SK-N-DZ (cell line): ENCODE measurements around the gene SUN1.
"Not testable (repeated sequence)": the region's sequence is repeated elsewhere in the genome, so short reads cannot be mapped to it uniquely, and the experiment has no call there.

Experiments
- DNase-seq: peaks from one replicate; pipeline ENCODE4 v3.0.0-alpha.2; 2015; ENCODE audit warnings: low spot score

Gene SUN1

DNA sequence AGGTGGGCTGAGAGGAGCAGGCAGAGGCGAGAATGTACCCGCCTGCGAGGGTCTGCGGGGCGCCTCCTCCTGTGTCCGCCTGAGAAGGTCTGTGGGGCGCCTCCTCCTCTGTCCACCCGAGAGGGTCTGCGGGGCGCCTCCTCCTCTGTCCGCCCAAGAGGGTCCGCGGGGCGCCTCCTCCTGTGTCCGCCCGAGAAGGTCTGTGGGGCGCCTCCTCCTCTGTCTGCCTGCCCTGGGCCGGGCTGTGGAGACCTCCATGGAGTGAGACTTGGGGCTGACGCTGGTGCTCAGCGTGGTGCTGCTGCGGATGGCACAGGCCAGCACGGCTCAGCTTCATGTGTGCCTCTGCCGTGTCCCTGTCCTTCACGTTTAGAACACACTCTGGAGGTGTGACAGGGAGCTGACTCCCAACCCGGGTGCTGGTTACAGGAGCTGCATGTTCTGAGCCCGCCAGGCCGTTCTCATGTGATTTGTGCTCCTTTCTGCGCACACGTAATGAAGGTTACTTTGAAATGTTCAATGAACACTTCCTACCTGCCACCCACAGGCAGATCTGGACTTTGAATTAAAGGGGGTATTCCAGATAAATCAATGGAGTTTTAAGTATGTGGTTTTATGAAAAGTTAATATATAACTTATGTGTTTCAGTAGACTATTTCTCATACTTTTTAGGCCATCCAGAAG, 23.6 kb downstream of the SUN1 start:
- DNase-seq: no peak

DNA sequence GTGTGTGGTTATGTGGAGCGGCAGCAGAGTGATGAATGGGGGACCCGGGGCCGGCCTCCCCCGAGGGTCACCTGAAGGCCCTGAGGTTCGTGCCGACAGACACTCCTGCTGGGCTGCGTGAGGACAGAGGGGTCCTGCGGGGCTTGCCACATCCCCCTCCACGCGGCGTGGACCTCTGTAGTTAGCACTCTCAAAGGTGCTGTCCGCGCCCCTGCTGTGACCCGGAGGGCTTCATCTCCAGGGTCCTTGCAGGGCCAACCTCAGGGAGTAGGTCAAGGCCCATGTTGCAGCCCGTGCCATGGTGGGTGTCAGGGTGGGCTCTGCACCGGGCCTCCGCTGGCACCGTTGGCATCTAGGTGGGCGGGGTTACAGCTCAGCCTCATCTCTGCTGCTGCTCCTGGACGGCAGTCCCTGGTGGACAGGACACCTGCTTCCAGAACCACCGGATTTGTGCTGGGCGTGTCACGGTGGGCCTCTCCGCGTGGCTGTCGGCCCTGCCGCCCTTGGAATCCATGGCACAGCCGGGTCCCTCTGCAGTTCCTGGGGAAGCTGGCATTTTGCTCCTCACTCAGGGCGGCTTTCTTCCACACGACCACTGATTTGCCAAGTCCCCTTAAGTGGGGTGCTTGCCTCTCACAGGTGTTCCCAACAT, 24.3 kb downstream of the SUN1 start:
- DNase-seq: no peak

DNA sequence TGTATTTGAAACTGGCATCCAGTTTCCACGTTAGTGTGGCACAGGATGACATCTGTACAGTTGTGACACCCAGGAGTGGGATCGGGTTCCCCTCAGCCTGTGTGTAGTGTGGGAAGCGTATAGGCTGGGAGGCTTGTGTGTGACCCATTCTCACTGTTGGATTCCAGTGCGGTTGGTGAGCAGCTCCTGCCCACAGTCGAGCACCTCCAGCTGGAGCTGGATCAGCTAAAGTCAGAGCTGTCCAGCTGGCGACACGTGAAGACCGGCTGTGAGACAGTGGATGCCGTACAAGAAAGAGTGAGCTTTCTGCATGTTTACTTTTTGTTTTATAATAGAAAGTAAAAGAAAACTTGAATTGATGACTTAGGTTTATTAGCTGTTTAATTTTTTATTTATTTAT, 25.4 kb downstream of the SUN1 start:
- no peak for DNase-seq

DNA sequence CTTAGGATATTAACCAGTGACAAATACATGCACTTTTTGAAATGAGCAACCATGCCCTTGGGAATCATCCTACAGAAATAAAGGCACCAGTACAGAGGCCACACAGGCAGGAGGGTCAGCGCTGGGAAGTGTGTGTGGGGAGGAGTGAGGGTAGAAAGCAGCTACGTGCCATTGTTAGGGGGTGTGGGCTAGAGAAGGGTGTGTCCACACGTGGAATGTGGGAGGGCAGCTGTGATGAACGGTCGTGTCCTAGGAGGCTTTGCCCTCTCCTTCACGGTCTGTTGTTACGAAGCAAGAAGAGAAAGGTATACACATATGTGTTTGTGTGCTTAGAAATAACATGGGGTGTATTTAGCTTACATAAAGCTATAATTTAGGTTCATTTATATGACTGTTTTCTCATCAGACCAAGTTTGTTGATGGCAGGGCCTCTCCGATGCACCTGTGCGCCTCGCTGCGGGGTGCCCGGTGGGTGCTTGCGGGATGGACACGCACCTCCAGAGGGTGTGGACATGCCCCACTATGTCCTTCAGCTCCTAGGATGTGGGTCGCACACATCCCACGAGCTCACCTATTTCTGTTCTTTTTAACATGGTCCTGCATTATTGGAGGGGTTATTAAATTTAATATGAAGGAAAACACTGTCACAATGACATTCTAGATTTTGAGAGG, 27.2 kb downstream of the SUN1 start:
- no peak for DNase-seq

DNA sequence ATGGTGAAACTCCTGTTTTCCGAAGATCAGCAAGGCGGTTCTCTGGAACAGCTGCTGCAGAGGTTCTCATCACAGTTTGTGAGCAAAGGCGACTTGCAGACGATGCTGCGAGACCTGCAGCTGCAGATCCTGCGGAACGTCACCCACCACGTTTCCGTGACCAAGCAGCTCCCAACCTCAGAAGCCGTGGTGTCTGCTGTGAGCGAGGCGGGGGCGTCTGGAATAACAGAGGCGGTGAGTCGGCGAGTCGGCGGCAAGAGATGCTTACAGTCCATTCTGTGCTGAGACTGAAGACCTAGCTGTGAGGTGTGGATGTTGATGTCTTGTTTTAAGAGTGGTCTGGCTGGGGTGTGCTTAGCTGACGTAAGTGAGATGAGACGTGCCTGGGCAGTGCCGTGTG, 27.9 kb downstream of the SUN1 start:
- no peak for DNase-seq

DNA sequence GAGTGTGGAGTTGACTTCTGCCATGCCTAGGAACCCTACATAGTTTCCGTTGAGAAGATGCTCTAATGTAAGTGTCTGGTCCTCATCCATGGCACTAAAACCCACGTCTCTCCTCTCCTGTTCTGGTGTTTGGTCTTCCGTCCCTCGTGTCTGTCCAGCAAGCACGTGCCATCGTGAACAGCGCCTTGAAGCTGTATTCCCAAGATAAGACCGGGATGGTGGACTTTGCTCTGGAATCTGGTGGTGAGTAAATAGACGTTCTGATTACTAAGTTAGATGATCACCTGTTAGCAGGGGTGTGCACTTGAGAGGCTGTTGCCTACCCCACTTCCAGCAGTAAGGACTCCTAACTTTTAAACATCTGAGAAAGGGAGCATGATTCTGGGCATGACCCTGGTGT, 28.9 kb downstream of the SUN1 start:
- no peak for DNase-seq

DNA sequence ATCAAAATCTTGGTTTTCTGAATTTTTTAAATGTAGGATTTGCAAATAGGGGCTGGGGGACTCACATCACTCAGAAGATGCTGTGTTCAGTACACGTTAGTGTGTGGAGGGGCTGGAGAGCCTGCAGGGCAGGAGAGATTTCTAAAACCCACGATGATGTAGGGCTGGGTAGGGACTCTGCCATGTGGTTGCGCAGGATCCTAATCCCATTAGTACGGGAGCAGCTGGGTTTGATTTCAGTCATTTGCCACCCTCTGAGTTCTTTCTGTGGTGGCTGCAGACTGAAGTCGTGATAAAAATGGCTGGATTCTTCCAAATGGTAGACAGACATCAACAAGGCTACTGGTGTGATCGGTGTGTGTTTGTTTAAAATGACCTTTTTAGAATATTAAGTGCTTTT, 29.9 kb downstream of the SUN1 start:
- DNase-seq: no peak

DNA sequence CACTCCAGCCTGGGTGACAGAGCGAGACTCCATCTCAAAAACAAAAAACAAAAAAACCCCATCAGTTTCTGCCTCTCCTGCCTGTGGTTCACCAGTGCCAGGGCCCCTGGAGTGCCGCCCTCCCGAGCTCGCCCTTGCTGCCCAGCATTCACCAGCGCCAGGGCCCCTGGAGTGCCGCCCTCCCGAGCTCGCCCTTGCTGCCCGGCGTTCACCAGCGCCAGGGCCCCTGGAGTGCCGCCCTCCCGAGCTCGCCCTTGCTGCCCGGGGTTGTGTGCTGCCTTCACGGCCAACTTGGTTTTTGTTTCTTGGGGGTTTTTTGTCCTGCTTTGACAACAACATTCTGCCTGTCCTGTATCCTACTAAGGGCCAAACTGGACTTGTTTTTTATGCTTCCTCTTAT, 30.8 kb downstream of the SUN1 start:
- no peak for DNase-seq

DNA sequence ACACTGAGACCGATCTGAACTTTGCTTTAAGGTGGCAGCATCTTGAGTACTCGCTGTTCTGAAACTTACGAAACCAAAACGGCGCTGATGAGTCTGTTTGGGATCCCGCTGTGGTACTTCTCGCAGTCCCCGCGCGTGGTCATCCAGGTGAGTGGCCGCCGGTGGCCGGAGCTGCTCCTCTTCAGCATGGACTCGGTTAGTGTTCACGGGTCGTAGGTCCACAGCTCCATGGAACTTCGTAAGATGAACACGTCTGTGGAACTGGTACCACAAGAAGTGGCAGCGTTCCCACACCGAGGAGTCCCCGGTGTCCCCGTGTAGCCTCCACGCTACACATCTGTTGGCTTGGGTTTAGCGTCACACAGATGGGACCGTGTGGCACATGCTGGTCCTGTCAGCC, 33.6 kb downstream of the SUN1 start:
- no peak for DNase-seq

DNA sequence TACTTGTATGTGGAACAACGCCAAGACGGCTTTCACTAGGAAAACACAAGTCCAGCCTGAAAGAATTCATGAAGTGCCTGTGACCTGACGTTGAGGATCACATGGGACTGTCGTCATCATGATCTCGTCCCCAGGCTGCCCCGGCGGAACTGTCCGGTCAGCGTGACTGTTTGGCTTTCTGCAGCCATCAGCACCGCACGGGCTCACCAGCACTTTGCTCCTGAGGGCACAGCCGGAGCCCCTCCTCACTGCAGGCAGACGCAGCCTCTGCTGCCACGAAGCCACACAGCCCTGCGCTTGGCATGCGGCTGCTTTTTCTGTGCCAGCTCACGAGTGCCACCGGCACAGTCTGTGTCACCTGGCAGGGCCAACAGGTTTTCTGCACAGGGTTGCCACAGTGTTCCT, 34.7 kb downstream of the SUN1 start:
- DNase-seq: no peak

DNA sequence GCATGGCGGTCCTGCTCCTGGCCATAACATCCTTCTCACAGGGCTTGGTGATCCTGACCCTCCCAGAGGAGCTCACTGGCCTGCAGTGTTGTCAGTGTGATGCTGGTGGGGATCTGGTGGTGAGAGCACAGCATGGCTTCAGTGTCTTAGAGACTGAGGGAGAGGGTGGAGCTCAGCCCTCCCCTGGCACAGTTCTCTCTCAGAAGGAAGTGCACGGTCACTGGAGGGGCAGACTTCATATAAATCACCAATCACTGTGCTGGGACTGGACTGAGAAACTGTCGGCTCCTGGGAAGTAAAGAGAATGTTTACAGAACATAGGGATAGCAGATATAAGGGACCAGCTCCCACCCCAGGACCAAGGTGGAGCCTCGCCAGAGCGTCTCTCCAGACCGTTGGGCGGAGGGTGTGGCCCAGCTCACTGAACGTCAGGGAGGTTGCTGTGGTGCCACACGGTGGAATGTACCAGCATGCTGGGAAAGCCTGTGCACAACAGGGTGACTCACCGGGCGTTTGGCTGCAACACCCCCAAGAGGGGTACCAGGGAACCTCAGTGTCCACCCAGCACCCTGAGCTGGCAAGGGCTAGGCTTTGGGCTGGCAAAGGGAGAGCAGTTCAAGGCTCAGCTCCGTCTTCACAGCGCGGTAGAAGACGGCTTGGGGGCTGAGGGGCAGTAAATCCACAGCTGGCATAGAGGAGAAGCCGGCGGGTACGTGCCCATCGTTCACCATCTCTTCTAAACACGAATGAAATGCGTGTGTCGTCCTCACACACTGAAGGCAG, 35.3 kb downstream of the SUN1 start:
- no peak for DNase-seq

DNA sequence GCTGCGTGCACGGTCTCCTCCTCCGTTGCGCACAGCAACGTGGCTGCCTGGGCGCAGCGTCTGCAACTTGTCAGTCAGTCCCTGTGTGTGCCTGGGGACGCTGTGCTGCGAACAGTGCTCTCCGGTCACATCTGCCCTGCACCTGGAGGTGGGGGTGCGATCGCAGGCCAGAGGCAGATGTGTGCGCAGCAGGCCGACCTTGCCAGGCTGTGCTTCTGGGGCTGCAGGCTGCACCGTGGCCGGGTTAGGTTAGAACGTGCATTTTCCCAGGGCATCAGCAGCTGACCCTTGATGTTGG, 35.9 kb downstream of the SUN1 start:
- DNase-seq: no peak

DNA sequence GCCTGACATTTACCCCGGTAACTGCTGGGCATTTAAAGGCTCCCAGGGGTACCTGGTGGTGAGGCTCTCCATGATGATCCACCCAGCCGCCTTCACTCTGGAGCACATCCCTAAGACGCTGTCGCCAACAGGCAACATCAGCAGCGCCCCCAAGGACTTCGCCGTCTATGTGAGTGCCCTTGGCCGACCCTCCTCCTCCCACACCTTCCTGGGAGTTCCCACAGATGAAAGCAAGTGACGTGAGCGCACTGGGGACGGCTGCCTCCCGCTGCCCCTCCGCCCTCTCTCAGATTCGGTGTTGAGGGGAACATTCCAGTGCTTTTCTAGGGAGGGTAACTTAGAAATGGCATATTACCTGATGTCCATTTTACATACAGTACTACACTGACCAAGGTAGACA, 37.1 kb downstream of the SUN1 start:
- no peak for DNase-seq

DNA sequence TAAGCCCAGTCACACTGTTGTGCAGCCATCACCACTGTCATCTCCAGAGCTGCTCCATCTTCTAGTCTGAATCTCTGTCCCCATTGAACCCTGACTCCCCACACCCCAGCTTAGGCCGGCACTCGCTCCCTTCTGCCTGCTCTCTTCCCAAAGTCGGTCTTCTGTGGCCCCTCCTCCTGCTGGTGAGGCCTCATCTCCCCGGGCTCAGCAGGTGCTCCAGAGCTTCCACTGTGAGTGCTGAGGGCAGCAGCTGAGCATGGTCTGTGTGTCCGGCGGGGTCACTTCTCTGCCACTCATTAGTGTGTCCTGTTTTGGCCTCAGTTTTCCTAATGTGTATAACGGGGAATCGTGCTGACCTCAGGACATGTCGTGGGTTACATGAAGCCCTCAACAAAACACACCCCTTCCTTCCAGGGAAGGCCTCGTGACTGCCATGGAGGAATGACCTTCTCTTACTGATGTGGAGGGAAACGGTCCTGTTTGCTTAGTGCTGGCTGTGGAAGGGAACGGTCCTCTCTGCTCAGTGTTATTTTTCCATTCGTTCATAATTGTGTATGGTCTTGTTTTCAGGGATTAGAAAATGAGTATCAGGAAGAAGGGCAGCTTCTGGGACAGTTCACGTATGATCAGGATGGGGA, 39.7 kb downstream of the SUN1 start:
- no peak for DNase-seq

DNA sequence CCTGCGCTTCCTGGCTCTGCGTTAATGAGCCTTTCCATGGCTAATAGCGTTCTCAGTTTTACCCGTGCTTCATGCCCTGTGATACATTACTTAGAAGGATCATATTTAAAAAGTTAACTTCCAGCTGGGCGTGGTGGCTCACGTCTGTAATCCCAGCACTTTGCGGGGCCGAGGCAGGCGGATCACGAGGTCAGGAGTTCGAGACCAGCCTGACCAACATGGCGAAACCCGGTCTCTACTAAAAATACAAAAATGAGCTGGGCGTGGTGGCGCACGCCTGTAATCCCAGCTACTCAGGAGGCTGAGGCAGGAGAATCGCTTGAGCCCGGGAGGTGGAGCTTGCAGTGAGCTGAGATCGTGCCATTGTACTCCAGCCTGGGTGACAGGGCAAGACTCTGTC, 40.4 kb downstream of the SUN1 start:
- DNase-seq: not testable (repeated sequence)

DNA sequence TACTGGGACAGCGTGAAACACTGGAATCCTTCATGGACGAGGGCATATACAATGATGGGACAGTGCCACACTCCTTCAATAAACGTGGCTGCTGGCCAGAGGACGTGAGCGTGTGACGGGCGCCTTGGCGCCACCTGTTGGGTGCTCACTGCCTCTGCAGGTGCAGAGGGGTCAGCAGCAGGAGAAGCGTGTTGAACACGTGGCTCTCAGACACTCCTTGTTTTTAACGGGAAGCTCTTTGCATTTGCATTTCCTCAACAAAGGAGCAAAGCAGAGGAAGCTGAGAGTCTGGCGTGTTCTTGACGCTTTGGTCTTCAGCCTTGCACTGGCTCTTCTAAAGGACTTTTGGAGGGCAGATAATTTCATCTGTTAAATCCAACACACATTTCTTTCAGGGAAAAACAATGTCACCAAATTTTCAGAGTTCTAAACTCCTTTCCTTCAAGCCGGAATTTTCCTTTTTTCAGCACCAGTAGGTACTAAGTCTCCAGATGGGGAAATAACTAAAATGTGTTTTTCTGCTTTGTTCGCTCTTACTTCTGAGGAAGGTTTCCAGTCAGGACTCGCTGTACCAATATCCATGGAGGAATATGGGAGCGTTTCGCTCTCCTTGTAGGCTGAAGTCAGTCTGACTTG, 41.2 kb downstream of the SUN1 start:
- peak; percentile 80 for DNase-seq

DNA sequence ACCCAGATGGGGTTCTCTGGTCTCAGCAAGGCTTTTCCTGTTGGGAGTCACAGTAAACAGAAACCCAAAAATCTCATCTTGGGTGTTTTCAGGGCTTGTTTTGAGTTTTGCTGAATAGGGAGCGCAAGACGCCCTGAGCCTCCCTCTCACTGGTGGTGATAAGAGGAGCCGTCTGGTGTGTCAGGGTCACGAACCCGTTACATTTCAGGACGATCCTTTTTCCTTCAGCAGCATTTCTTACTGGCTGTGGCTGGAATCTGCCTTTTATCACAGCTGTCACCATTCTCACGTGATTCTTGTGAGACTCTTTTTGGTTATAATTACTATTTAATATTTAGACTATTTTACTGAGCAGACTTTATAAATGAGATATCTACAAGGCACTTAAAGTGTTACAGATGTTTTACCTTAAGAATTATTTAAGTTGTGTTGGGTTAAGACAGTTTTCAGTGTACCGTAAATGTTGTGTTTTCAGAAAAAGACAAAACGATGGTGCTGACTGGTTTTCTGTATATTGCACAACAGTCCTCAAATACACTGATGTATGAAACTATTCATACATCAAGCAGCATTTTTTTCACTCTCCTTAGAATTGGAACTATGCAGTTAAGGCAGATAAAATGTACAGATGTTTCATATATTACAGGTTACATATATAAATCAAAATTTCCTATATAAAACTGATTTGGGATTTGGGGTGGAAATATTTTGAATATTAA, 41.9 kb downstream of the SUN1 start:
- DNase-seq: peak; percentile 72

DNA sequence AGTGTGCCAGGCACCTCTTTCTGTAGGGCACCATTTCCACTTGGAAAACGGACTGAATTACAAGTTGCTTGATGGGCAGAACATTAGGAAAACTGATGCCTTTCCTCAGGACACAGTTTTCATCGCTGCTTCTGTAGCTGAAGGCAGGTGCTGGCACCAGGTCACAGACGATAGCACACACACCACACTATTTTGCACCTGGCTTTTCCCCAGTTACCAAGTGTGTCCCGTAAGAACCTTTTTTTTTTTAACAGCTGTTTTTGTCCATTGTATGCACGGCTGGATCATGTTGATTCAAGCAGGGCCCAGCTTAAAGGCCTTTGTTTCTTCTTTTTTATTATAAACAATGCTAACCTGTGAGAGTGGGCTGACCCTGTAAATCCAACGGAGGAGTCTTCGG, 42.8 kb downstream of the SUN1 start:
- DNase-seq: no peak

DNA sequence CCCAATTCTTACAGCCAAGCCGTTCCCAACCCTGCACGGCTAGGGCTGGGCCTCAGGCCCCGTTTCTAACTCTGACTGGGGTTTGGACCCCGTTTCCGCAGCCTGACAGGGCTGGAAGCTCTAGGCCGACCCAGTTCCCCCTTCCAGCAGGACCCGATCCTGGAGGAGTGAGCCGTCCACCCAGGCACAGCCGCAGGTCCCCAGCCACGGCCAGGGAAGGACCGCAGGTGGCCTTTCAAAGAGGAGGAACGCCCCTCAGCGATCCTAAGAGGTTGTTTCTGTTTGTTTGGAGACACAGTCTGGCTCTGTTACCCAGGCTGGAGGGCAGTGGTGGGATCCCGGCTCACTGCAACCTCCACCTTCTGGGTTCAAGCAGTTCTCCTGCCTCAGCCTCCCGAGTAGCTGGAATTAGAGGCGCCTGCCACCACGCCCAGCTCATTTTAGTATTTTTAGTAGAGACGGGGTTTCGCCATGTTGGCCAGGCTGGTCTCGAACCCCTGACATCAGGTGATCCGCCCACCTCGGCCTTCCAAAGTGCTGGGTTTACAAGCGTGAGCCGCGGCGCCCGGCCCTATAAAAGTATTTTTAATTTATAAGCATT, 43.3 kb downstream of the SUN1 start:
- DNase-seq: no peak
